Stomach (tissue), 9 donors: ENCODE results near the gene CCL24. TPM values are rescaled to one million over a fixed set of nuclear protein-coding genes. Genes with fewer than 3 reads are reported as not detected.
"Not testable (repeated sequence)": the region's sequence is repeated elsewhere in the genome, so short reads cannot be mapped to it uniquely, and the experiment has no call there.

Source experiments
- DNase-seq, 2 donors: peaks; one replicate each; pipeline versions ENCODE4 v3.0.0 to v3.0.0-alpha.2; 2013 to 2019
- H3K27ac ChIP-seq, 5 donors: fragments of 200-600 bp in 4 of 5; sonication (generic) in 4 of 5; one replicate each; pipeline ENCODE4 v1.5.1; 2013 to 2019; ENCODE audit warnings: mild to moderate bottlenecking in 1 of 5, moderate library complexity in 1 of 5
- H3K27me3 ChIP-seq, 3 donors: fragments of 200-600 bp; sonication (generic); one replicate each; pipeline ENCODE4 v1.5.1; 2017 to 2019; ENCODE audit warnings: mixed run types in 1 of 3
- H3K36me3 ChIP-seq, 4 donors: fragments of 200-600 bp; sonication (generic); 1 replicate in 3 of 4; 2 replicates in 1 of 4; pipeline ENCODE4 v1.5.1; 2016 to 2019
- H3K4me1 ChIP-seq, 4 donors: fragments of 200-600 bp; sonication (generic); one replicate each; pipeline ENCODE4 v1.5.1; 2016 to 2019
- H3K4me3 ChIP-seq, 4 donors: fragments of 200-600 bp; sonication (generic) in 3 of 4; one replicate each; pipeline ENCODE4 v1.5.1; 2016 to 2019; ENCODE audit warnings: mild to moderate bottlenecking in 1 of 4
- H3K9me3 ChIP-seq, 4 donors: fragments of 200-600 bp; sonication (generic); one replicate each; pipeline ENCODE4 v1.5.1; 2016 to 2019
- EP300 ChIP-seq: sonication (generic); formaldehyde crosslinking; IDR thresholded peaks from one replicate; pipeline ENCODE4 v1.6.1; 2017; ENCODE audit warnings: antibody characterized with exemption
- POLR2A ChIP-seq, 4 donors: fragments of 450-650 bp; IDR thresholded peaks; one replicate each; pipeline ENCODE4 v1.6.1; 2016; ENCODE audit warnings: antibody characterized with exemption in 4 of 4, control low read depth in 2 of 4, mild to moderate bottlenecking in 1 of 4, moderate library complexity in 1 of 4
- POLR2AphosphoS5 ChIP-seq, 3 donors: sonication (generic); formaldehyde crosslinking; IDR thresholded peaks; one replicate each; pipeline ENCODE4 v1.6.1; 2016; ENCODE audit warnings: antibody characterized with exemption in 3 of 3
- WGBS, 5 donors: extraction: QIAGEN DNeasy Blood & Tissue Kit in 3 of 5; methylation state at CpG; one replicate each; pipeline versions ENCODE4 v1.1.5 to v1.1.7; 2013 to 2018; 5-methylcytosine and 5-hydroxymethylcytosine counted together
- intact Hi-C: fragments of 100-400 bp; cut with DNase I; formaldehyde crosslinking; loops from one replicate; pipeline ENCODE4 v1.15.1; 2023; ENCODE audit warnings: low total_unique reads
- polyA plus RNA-seq, 3 donors: library from polyadenylated mRNA; stranded (reverse); fragments of 200-250 nt; gene quantifications; one replicate each; pipeline ENCODE4 v1.2.3, GENCODE V29; 2013
- total RNA-seq, 5 donors: library from RNA; depleted of rRNA; stranded (reverse); fragments of >200 nt; gene quantifications; one replicate each; pipeline versions ENCODE4 v1.1.0 to v1.2.3, GENCODE V29; 2014 to 2016
- TF ChIP-seq, protein P1 (sequence below), 7 experiments: fragments of 450-650 bp in 4 of 7; fragments of 200-600 bp in 3 of 7; sonication (generic) in 3 of 7; IDR thresholded peaks; one replicate each; pipeline ENCODE4 v1.5.1; 2016 to 2019; ENCODE audit warnings: antibody characterized with exemption in 7 of 7, control low read depth in 2 of 7, mild to moderate bottlenecking in 1 of 7
- donor health status: healthy with polysubstance abuse.
- donor health status: Bipolar disorder and iron deficiency.
- donor health status: healthy.

The CCL24 gene
- total and polyA plus RNA-seq, 8 donors = 2.1 to 9.1 (median 3.8) TPM; not detected in 4

DNA sequence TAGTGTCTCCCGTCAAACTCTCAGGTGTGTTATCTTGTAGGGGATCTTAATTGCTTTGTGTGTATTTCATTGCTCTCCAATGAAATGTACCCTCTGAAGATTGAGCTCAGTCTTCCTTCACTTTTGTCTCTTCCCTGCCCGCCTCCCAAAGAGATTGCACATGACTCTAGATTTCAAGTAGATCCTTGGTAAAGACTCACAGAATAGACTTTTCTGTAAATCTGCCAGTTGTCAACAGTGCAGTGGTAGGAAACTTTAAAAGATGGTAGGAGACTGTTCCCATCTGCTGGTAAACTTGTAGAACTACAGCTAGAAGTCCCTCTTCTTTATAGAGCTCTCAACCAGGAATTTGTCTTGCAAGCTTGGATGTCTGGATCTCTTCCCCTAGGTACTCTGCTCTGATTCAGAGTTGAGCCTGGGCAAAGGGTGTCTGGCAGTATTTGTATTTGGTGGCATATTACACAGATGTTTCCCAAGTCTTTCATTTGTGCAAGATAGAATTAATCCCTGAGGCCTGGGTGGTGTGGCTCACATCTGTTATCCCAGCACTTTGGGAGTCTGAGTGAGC, 51.2 kb downstream of the CCL24 start:
- WGBS, 5 donors = 4 to 17% (median 11%) methylated on average over 2 of the region's 2 CpGs
- intact Hi-C loops = no loop called here

DNA sequence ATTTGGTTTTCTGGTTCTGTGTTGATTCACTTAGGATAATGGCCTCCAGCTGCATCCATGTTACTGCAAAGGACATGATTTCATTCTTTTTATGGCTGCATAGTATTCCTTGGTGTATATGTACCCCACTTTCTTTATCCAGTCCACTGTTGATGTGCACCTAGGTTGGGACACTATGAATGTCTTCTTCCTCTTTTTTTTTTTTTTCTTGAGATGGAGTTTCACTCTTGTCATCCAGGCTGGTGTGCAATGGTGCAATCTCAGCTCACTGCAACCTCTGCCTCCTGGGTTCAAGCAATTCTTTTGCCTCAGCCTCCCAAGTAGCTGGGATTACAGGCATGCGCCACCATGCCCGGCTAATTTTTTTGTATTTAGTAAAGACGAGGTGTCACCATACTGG, 51.8 kb downstream of the CCL24 start:
- intact Hi-C loops, H3K4me3 ChIP-seq, H3K9me3 ChIP-seq, H3K27ac ChIP-seq, H3K4me1 ChIP-seq, H3K36me3 ChIP-seq, DNase-seq, H3K27me3 ChIP-seq: not testable (repeated sequence)
- 79 to 88% (median 87%) methylated on average over 3 of the region's 3 CpGs for WGBS, 5 donors

More for the DNA sequence above, 51.2 kb downstream of the CCL24 start:
- no peaks in the 10 kb centered on the region for H3K9me3 ChIP-seq
- H3K4me1 ChIP-seq = no peaks in the 10 kb centered on the region
- DNase-seq = peak in 1 of 2 donors; percentile 78
- no peaks in the 10 kb centered on the region for H3K36me3 ChIP-seq
- no peaks in the 10 kb centered on the region for H3K27me3 ChIP-seq
- TF ChIP-seq POLR2A (IDR thresholded peaks at IDR 0.05) (no peak), EP300 (no peak), POLR2AphosphoS5 (IDR thresholded peaks at IDR 0.05) (no peak)
- TF ChIP-seq, protein P1, sequence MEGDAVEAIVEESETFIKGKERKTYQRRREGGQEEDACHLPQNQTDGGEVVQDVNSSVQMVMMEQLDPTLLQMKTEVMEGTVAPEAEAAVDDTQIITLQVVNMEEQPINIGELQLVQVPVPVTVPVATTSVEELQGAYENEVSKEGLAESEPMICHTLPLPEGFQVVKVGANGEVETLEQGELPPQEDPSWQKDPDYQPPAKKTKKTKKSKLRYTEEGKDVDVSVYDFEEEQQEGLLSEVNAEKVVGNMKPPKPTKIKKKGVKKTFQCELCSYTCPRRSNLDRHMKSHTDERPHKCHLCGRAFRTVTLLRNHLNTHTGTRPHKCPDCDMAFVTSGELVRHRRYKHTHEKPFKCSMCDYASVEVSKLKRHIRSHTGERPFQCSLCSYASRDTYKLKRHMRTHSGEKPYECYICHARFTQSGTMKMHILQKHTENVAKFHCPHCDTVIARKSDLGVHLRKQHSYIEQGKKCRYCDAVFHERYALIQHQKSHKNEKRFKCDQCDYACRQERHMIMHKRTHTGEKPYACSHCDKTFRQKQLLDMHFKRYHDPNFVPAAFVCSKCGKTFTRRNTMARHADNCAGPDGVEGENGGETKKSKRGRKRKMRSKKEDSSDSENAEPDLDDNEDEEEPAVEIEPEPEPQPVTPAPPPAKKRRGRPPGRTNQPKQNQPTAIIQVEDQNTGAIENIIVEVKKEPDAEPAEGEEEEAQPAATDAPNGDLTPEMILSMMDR (IDR thresholded peaks at IDR 0.05) = peak in 5 of 7 experiments; percentile 46 to 79 (median 69)
- H3K27ac ChIP-seq = no peak overlapping the region
- no peak overlapping the region for H3K4me3 ChIP-seq

Other genes with a start within 250 kb of the CCL24 start
- 10 to 100 TPM in 1 of 5 donors, 1 to 10 TPM in 4; 6.2 to 15.8 (median 8.4) TPM for gene HIP1, start 74.9 kb downstream of the CCL24 start, total RNA-seq
- gene HIP1, start 74.9 kb downstream of the CCL24 start, polyA plus RNA-seq = 1 to 10 TPM; 2.8 to 6.4 (median 3.6) TPM
- gene CCL26, start 41.6 kb downstream of the CCL24 start, total RNA-seq = not detected
- gene CCL26, start 41.6 kb downstream of the CCL24 start, polyA plus RNA-seq = 1 to 10 TPM in 1 of 3 donors, under 1 TPM in 1, not detected in 1; 0.65 to 1.6 TPM
- gene RHBDD2, start 65.2 kb upstream of the CCL24 start, total RNA-seq = 10 to 100 TPM; 15.8 to 95.9 (median 25.0) TPM
- 10 to 100 TPM; 43.9 to 50.4 (median 47.0) TPM for gene RHBDD2, start 65.2 kb upstream of the CCL24 start, polyA plus RNA-seq
- gene POR, start 101.3 kb upstream of the CCL24 start, total RNA-seq = 100 to 1,000 TPM in 1 of 5 donors, 10 to 100 TPM in 4; 36.2 to 304 (median 78.0) TPM
- 10 to 100 TPM; 30.4 to 88.6 (median 42.0) TPM for gene POR, start 101.3 kb upstream of the CCL24 start, polyA plus RNA-seq
- 10 to 100 TPM in 4 of 5 donors, 1 to 10 TPM in 1; 4.1 to 75.3 (median 24.2) TPM for gene TMEM120A, start 180.8 kb upstream of the CCL24 start, total RNA-seq
- 10 to 100 TPM; 53.6 to 78.6 (median 68.3) TPM for gene TMEM120A, start 180.8 kb upstream of the CCL24 start, polyA plus RNA-seq
- 10 to 100 TPM; 12.3 to 58.1 (median 17.8) TPM for gene STYXL1, start 234.2 kb upstream of the CCL24 start, total RNA-seq
- 10 to 100 TPM; 37.0 to 57.4 (median 45.4) TPM for gene STYXL1, start 234.2 kb upstream of the CCL24 start, polyA plus RNA-seq
- 100 to 1,000 TPM in 2 of 5 donors, 10 to 100 TPM in 3; 41.1 to 227 (median 71.9) TPM for gene MDH2, start 234.3 kb upstream of the CCL24 start, total RNA-seq
- gene MDH2, start 234.3 kb upstream of the CCL24 start, polyA plus RNA-seq = 100 to 1,000 TPM in 1 of 3 donors, 10 to 100 TPM in 2; 81.5 to 107 (median 89.2) TPM